ENCODE measurements around the gene DMPK. TPM values are rescaled to one million over a fixed set of nuclear protein-coding genes. Genes with fewer than 3 reads are reported as not detected.

DMPK gene
- total RNA-seq, 1 donor from 2014 or later, result 118 TPM

DNA sequence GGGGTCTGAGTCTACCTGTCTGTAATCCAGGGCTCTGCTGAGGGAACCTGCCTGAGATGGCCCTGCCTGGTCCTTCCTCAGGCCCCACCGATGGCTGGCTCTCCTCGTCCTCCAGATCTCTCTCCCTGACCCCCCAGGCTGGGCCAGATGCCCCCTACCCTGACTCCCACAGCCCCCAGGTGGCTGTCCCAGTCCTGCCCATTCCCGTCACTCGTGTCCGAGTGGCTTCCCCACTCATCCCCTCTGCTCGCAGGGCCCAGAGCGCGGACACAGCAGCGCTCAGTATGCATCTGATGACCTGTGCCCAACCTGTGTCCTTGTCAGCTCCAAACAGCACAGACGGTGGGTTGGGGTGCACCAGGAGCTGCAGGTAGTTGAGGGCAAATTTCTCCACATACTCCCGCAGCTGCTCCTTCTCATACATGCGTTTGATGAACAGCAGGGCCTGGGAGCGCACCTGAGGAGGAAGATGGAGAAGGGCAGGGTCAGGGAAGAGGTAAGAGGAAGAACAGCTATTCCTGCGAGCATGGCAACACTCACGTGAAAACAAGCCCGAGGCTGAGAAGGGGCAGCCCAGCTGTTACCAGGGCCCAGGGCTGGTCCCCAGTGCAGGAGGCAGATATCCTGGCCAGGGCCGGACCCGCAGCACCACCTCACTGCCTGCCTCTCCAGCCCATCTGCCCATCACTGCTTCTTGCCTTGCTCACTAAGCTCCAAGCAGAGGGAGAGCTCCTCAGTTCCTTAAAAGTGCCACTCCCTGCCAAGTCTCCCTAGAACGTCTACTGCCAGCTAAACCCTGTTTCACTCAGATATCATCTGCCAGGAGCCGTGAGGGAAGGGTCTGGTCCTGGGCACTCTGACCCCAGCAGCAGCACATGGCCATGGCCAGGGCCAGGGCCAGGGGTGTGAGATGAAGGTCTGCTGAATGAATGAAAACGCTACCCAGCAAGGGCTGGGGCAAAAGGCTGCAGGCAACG is 43.9 kb upstream of the DMPK start:
- Mint-ChIP-seq H3K36me3 (ENCODE audit: low read depth) (peaks cover 16% of the 10 kb centered on the region), H3K27me3 (ENCODE audit: low read depth) (no peaks in the 10 kb centered on the region), H3K4me3 (peak overlapping the region; percentile 23), H3K4me1 (no peaks in the 10 kb centered on the region), H3K27ac (ENCODE audit: unreplicated experiment) (no peak overlapping the region), H3K9me3 (no peaks in the 10 kb centered on the region)
- TF ChIP-seq, protein P1, sequence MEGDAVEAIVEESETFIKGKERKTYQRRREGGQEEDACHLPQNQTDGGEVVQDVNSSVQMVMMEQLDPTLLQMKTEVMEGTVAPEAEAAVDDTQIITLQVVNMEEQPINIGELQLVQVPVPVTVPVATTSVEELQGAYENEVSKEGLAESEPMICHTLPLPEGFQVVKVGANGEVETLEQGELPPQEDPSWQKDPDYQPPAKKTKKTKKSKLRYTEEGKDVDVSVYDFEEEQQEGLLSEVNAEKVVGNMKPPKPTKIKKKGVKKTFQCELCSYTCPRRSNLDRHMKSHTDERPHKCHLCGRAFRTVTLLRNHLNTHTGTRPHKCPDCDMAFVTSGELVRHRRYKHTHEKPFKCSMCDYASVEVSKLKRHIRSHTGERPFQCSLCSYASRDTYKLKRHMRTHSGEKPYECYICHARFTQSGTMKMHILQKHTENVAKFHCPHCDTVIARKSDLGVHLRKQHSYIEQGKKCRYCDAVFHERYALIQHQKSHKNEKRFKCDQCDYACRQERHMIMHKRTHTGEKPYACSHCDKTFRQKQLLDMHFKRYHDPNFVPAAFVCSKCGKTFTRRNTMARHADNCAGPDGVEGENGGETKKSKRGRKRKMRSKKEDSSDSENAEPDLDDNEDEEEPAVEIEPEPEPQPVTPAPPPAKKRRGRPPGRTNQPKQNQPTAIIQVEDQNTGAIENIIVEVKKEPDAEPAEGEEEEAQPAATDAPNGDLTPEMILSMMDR (conservative IDR thresholded peaks at IDR 0.05), result no peak
- no peak for DNase-seq (ENCODE audit: low read depth, low spot score)

DNA sequence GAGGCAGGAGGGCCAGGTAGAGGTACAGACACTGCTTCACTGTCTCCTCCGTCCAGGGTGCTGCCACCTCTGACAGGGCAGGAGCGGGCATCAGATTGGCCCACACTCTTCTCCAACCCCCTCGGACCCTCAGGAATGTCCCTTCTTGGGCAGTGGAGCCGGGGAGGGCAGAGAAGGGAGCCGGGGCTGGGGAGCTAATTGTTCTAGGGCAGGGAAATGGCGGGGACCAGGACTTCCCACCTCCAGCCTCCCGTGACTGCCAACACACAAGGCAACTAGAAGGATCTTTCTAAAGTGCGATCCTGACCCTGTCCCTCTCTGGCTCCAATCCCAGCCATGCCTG is 42.9 kb upstream of the DMPK start:
- Mint-ChIP-seq H3K27me3 (ENCODE audit: low read depth) (no peaks in the 10 kb centered on the region), H3K9me3 (no peaks in the 10 kb centered on the region), H3K27ac (ENCODE audit: unreplicated experiment) (no peak overlapping the region), H3K4me1 (peaks cover 1% of the 10 kb centered on the region), H3K4me3 (no peak overlapping the region), H3K36me3 (ENCODE audit: low read depth) (peaks cover 17% of the 10 kb centered on the region)
- TF ChIP-seq, protein P1 (conservative IDR thresholded peaks at IDR 0.05), result no peak
- DNase-seq (ENCODE audit: low read depth, low spot score), result no peak

DNA sequence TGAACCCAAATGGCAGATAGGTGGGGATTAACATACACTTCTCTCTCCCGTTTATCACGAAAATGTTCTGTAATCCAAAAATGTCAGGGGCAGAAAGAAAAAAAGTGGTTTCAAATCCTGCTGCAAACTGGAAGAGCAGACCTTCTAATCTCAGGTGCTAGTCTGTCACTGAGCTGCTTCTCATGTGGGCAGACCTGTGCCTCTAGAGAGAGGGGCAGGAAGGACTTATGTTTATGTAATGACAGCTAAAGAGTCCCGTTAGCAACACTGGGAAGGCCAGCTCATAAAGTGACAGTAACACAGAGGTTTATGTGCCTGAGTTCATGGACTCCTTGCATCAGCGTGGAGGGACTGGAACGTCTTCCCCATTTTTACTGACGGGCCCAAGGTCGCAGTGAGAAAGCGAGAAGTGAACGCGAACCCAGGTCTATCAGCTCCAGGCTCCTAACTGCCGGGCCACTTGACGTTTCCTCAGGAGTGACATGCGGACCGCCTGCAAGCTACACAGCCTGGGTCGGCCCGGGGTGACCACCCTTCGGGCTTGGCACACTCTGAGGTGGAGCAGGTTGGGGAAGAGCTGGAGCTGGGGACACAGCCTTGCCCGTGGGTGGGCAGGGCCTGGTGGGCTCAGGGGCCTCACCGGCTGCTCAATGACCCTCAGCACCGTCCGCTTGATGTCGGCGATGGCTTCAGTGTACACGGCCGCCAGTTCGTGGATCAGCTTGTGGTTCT is 42.4 kb upstream of the DMPK start:
- Mint-ChIP-seq H3K36me3 (ENCODE audit: low read depth) (peaks cover 19% of the 10 kb centered on the region), H3K27me3 (ENCODE audit: low read depth) (no peaks in the 10 kb centered on the region), H3K4me1 (peaks cover 3% of the 10 kb centered on the region), H3K9me3 (no peaks in the 10 kb centered on the region), H3K27ac (ENCODE audit: unreplicated experiment) (peak overlapping the region; percentile 78), H3K4me3 (no peak overlapping the region)
- no peak for DNase-seq (ENCODE audit: low read depth, low spot score)
- TF ChIP-seq, protein P1 (conservative IDR thresholded peaks at IDR 0.05), result no peak

DNA sequence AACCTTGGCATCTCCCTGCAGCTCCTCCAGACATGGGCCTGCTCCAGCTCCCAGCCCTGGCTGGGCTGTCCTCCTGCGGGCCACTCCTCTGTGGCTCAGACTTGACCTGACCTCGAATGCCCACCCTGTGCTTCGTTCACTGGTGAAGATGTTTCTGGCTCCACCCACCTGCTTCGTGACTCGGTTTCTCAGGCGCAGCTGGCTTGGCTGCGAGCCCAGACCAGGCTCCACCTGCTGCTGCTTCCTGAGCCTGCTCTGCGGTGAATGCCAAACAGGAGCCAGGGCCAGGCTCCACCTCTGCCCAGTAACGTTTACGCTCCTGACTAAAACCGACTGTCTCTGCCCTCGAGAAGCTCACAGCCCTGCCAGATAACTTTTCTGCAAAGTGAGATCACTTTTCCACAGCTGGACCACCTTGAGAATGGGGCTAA is 41.8 kb upstream of the DMPK start:
- Mint-ChIP-seq H3K4me3 (no peak overlapping the region), H3K4me1 (peaks cover 3% of the 10 kb centered on the region), H3K27ac (ENCODE audit: unreplicated experiment) (no peak overlapping the region), H3K9me3 (no peaks in the 10 kb centered on the region), H3K27me3 (ENCODE audit: low read depth) (no peaks in the 10 kb centered on the region), H3K36me3 (ENCODE audit: low read depth) (peaks cover 16% of the 10 kb centered on the region)
- DNase-seq (ENCODE audit: low read depth, low spot score), result no peak
- TF ChIP-seq, protein P1 (conservative IDR thresholded peaks at IDR 0.05), result no peak

DNA sequence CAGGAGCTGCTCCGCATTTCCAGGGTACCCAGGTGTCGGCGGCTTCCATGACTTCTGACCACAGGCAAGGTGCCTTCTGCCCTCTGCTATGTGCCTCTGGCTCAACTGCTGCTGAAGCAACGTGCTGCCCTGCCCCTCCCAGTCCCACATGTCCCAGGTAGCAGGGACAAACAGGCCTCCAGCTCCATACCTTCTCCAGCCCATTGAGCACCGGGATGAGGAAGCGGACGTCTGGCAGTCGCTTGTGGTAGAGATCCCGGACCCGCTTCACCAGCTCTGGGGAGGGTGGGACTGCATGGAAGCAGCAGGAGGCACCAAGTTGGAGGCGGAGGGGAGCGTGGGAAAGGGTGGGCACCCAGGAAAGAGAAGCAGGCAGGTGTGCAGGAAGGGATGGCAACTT is 40.9 kb upstream of the DMPK start:
- no peak overlapping the region for H3K27ac Mint-ChIP-seq (ENCODE audit: unreplicated experiment)
- peaks cover 12% of the 10 kb centered on the region for H3K36me3 Mint-ChIP-seq (ENCODE audit: low read depth)
- TF ChIP-seq, protein P1 (conservative IDR thresholded peaks at IDR 0.05), result no peak
- no peak overlapping the region for H3K4me3 Mint-ChIP-seq
- no peak for DNase-seq (ENCODE audit: low read depth, low spot score)
- H3K27me3 Mint-ChIP-seq (ENCODE audit: low read depth), result no peaks in the 10 kb centered on the region
- H3K9me3 Mint-ChIP-seq, result no peaks in the 10 kb centered on the region
- H3K4me1 Mint-ChIP-seq, result peaks cover 3% of the 10 kb centered on the region

Data from neural crest cell (in vitro differentiated cells).